NCI-H1417 (cell line): Measurements from ENCODE around the gene VAMP1.
"Not testable (repeated sequence)": the region's sequence is repeated elsewhere in the genome, so short reads cannot be mapped to it uniquely, and the experiment has no call there.

Experiments used
- DNase-seq, 3 experiments: peaks; one replicate each; lab custom pipeline; 2025; lab: John Stamatoyannopoulos, UW

The VAMP1 gene

GRCh38 chr12:6451348-6452244 is 18.9 kb downstream of the VAMP1 start, which contains the start of gene TAPBPL:
Gene TAPBPL, plus strand, starts transcription at chr12:6452042. Its CDS starts 207 bp downstream, at chr12:6452249.
- peak; percentile 90 to 98 (median 93) for DNase-seq

GRCh38 chr12:6450869-6451347 is 19.6 kb downstream of the VAMP1 start:
- no peak for DNase-seq

- peak in 1 of 3 experiments; percentile 46 for DNase-seq
Observed at GRCh38 chr12:6450091-6450868, 20.2 kb downstream of the VAMP1 start.

- DNase-seq: no peak
Observed at GRCh38 chr12:6444704-6445688, 25.5 kb downstream of the VAMP1 start, which contains the start of gene CD27. Gene CD27, plus strand, starts transcription at chr12:6444955. Its CDS starts 141 bp downstream, at chr12:6445096.

- no peak for DNase-seq
Observed at GRCh38 chr12:6444031-6444430, 26.4 kb downstream of the VAMP1 start.

- no peak for DNase-seq
Observed at GRCh38 chr12:6443361-6443983, 27.0 kb downstream of the VAMP1 start.

- DNase-seq: no peak
Observed at GRCh38 chr12:6442836-6443235, 27.6 kb downstream of the VAMP1 start.

- no peak for DNase-seq
Observed at GRCh38 chr12:6440391-6440790, 30.1 kb downstream of the VAMP1 start.

GRCh38 chr12:6438345-6438744 is 32.1 kb downstream of the VAMP1 start:
- DNase-seq: no peak

- DNase-seq: no peak
Observed at GRCh38 chr12:6437586-6437985, 32.9 kb downstream of the VAMP1 start.

- DNase-seq: no peak
Observed at GRCh38 chr12:6435961-6436715, 34.3 kb downstream of the VAMP1 start.

- DNase-seq: no peak
Observed at GRCh38 chr12:6434205-6435140, 36.0 kb downstream of the VAMP1 start.

- DNase-seq: no peak
Observed at GRCh38 chr12:6432991-6433390, 37.5 kb downstream of the VAMP1 start.

GRCh38 chr12:6430124-6430989 is 40.1 kb downstream of the VAMP1 start:
- DNase-seq: no peak

- no peak for DNase-seq
Observed at GRCh38 chr12:6428326-6428725, 42.2 kb downstream of the VAMP1 start.

GRCh38 chr12:6427796-6428195 is 42.7 kb downstream of the VAMP1 start:
- not testable (repeated sequence) for DNase-seq

- DNase-seq: no peak
Observed at GRCh38 chr12:6426882-6427671, 43.4 kb downstream of the VAMP1 start.
